ENCODE data around the gene OR7A17.

OR7A17 gene

DNA sequence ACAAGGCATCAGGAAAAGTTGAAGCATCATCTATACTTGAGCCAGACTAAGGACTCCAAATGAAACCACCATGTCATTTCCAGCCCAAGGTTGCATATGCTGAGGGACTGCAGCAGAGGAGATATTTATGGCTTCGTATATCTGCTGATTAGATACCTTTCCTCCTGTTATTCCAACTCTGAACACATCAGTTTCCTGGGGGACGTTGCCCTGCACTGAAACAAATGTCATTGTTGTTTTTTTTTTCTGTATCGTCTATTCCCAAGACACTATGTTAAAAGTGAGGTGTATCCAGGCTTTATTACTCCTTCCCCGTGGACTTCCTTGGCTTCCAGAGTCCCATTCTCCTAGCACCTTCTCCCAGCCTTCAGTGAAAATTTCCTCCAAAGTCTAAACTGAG is at the start of gene OR7A17:
Gene OR7A17 (minus strand): TSS at position 101 of the 400 bp plus-strand sequence. CDS start 4,777 bp downstream, outside the sequence.
- no peak for TF ChIP-seq CTCF (IDR thresholded peaks at IDR 0.05; ENCODE audit: low read depth, low read length, missing control alignments)
- DNase-seq (ENCODE audit: extremely low read depth, low read depth): no peak
- no peak within 1 kb of the TSS for H3K4me3 ChIP-seq (replicated peaks; ENCODE audit: low read depth, low read length)

- H3K4me3 ChIP-seq (replicated peaks; ENCODE audit: low read depth, low read length): no peak overlapping the region
- no peak for DNase-seq (ENCODE audit: extremely low read depth, low read depth)
- TF ChIP-seq CTCF (IDR thresholded peaks at IDR 0.05; ENCODE audit: low read depth, low read length, missing control alignments): no peak
Measured at GRCh38 chr19:14933506-14933905, 47.6 kb upstream of the OR7A17 start.

GRCh38 chr19:14916848-14917247 is 30.9 kb upstream of the OR7A17 start:
- no peak for DNase-seq (ENCODE audit: extremely low read depth, low read depth)
- no peak for TF ChIP-seq CTCF (IDR thresholded peaks at IDR 0.05; ENCODE audit: low read depth, low read length, missing control alignments)
- no peak overlapping the region for H3K4me3 ChIP-seq (replicated peaks; ENCODE audit: low read depth, low read length)

DNA sequence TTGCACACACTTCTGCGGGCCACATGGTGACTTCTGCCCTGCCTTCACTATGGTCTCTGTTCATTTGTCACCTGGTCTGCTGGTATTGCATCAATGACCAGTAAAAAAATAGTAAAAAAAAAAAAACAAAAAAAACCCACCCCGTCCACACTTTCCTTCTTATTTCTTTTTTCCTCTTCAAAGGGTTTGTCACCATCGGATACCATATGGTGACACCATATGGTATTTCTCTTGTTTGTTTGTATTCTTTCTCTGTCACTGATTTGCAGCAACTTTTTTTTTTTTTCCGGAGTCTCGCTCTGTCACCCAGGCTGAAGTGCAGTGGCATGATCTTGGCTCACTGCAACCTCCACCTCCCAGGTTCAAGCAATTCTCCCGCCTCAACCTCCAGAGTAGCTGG is 29.2 kb upstream of the OR7A17 start:
- DNase-seq (ENCODE audit: extremely low read depth, low read depth): no peak
- TF ChIP-seq CTCF (IDR thresholded peaks at IDR 0.05; ENCODE audit: low read depth, low read length, missing control alignments): no peak
- H3K4me3 ChIP-seq (replicated peaks; ENCODE audit: low read depth, low read length): no peak overlapping the region

GRCh38 chr19:14906711-14907110 is 20.8 kb upstream of the OR7A17 start:
- no peak for TF ChIP-seq CTCF (IDR thresholded peaks at IDR 0.05; ENCODE audit: low read depth, low read length, missing control alignments)
- no peak for DNase-seq (ENCODE audit: extremely low read depth, low read depth)

DNA sequence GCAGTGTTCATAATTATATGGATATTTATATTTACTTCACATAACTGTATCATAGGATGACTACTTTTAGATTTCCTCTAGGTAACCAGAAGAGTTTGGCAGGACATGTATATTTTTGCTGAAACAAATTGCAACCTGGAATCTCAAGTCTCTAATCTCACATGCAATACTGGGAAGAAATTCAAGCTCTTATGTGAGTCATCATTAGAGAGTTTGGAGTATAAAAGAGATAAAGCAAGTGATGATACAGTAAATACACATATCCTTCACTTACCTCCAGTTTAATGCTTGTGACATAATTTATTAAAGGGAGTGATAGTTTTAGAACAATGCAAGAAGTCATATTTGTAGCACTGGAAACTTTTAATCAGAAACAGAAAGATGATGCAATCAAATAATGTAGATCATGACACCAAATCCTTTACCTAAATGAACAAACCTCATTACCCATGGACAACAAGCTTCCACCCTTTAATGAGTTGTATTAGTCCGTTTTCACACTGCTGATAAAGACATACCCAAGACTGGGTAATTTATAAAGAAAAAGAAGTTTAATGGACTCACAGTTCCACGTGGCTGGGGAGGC is 15.8 kb upstream of the OR7A17 start:
- no peak for DNase-seq (ENCODE audit: extremely low read depth, low read depth)
- H3K4me3 ChIP-seq (replicated peaks; ENCODE audit: low read depth, low read length): no peak overlapping the region
- TF ChIP-seq CTCF (IDR thresholded peaks at IDR 0.05; ENCODE audit: low read depth, low read length, missing control alignments): no peak

More at GRCh38 chr19:14906711-14907110, 20.8 kb upstream of the OR7A17 start:
- H3K4me3 ChIP-seq (replicated peaks; ENCODE audit: low read depth, low read length): no peak overlapping the region

Data from HFF-Myc (cell line).